Measurements from ENCODE around the gene CCDC78.

CCDC78 gene

DNA sequence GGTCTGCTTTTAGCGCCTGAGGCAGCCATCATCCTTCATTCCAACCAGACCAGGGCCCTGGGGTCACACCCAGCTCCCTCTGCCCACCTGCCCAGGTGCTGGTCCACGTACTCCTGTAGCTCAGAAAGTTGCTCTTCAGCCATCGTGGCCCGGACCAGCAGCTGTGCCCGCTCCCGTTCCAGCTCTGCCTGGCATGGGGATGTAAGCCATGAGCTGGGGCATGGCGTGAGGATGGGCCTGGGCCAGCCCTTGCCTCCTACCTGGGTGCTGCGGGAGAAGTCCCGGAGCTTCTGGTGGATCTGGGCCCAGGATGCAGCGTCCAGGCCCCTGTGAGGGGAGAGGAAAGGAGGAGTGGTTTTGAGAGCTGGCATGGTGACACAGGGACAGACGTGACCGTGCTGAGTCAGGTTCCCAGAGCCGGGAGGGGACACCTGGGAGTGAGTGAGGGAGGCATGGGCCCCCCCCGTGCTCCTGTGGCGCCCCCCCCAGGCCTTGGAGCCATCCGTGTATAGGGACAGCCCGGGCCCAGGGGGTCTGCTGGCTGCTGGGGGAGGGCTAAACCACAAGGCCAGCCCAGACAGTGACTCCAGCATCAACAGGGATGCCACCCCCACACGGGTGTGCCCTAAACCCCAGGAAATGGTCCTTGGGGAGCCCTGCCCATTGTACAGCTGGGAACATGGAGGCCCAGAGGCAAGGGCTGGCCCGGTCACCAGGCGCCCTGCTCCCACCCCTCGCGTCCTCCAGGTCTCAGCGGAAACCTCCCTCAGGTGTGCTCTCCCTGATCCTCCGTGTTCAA, 3.2 kb downstream of the CCDC78 start:
- no peak for DNase-seq

DNA sequence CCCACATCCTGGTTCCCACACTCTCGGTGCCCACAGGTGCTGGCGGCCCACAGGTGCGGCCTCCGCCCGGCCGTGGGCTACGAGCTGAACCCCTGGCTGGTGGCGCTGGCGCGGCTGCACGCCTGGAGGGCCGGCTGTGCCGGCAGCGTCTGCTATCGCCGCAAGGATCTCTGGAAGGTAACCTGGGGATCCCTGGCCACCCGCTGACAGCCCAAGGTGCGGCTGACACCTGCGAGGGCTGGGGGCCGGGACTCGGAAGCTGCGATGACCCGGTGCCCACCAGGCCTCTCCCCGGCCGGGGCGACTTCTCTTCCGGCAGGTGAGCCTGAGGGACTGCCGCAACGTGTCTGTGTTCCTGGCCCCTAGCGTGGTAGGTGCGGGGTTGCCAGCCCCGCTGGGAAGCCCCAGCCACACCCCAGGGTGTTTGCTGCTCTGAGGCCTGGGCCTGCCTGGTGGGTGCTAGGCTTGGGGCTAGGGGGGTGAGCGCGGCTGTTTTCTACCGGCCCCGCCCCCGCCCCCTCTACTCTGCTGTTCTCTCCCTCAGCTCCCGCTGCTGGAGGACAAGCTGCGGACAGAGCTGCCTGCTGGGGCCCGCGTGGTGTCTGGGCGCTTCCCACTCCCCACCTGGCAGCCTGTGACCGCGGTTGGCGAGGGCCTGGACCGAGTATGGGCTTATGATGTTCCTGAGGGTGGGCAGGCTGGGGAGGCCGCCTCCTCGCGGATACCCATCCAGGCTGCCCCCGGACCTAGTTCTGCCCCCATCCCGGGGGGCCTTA, 4.3 kb downstream of the CCDC78 start:
- no peak for DNase-seq

DNA sequence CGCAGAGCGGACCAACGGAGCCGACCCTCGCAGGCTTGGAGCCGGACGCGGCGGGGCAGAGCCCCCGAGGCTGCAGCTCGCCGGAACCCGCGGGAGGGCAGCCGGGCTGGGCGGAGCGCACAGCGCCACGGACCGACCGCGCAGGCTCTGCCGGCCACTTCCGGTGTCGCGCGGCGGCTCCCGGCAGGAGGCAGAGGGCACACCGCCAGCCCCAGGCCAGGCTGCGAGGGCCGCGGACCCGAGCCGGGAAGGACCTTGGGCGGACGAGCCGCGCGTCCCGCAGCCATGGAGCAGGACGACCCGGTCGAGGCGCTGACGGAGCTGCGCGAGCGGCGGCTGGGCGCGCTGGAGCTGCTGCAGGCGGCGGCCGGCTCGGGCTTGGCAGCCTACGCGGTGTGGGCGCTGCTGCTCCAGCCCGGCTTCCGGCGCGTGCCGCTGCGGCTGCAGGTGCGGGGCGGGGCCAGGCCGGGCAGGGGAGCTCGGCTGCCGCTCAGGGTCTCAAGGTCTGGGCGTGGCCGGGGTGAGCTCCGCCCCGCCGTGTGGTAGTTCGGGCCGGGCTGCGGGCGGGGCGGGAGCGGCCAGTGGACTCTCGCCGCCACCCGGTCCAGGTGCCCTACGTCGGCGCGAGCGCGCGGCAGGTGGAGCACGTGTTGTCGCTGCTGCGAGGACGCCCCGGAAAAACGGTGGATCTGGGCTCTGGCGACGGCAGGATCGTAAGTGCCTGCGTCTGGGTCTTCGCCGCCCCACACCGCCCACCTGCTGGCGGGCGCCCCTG, 5.1 kb downstream of the CCDC78 start, which contains the start of gene ANTKMT:
Gene ANTKMT (plus strand): TSS at position 157 of the 775 bp plus-strand sequence. CDS start 129 bp downstream, at position 286.
- DNase-seq: peak; percentile 61

DNA sequence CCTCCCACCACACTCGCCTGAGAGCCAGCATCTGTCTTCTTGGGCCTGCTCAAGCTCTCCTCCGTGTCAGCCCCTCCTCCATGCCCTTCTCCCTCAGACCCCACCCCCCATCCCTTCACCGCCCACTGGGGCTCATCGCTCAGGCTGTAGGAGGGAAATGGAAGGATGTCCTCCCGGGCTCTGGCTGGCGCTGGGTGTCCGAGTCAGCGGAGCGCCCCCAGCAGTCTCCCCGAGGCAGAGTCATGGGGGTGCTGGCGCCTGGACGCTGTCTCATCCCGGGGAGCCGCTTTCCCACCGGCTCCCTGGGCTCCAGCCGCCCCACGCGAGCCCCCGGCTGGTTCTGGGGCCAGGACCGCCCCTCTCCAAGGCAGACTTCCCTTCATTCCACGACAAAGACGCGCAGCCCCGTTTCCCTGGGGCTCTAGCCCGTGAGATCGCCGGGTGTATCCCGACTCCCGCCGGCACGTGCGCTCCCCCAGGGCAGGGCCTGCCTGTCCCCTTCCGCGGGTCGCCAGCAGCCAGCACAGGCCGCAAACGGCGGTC, 5.7 kb downstream of the CCDC78 start:
- DNase-seq: peak; percentile 82

DNA sequence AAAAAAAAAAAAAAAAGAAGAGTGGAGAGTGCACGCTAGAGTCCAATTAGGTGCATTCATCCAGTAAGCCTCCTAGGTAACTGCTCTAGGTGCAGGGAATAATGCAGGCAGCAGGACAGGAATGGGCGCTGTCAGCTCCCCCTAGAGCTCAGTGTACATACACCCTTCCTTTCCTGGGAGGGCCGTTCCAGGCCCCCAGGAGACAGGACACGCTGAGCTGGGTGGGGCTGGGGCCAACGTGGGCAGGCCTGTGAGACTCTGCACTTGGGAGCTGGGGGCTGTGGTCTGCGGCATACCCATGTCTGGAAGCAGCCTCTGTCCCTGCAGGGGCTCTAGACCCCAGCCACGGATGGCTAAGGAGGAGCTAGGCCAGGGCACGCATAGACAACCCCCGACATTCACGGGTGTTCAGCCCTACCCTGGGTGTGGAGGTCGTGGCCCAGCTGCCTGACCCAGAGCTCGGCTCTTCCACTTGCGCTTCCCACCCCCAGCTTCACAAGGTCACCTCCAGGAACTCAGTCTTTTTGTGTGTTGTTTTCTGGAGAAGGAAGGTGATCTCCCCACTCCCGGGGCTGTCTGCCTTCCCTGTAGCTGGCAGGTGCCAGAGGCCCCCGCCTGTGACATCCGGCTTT, 6.3 kb downstream of the CCDC78 start:
- no peak for DNase-seq

DNA sequence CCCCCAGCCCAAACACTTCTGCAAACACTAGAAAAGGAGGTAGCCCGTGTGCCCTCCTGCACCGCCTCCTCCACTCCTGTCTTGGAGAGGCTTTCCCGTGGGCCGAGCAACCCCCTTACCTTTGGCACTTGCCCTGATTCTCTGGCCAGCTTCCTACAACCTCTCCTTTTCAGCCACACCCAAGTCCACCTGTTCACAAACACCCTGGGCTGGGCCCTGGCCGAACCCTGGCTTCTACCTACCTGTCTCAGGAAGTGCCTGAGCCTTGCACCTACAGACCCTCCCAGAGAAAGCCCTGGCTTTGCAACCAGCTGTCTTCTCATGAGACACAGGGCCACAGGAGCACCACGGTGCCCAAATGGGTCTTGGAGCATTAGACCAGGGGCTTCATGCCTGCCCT, 7.3 kb downstream of the CCDC78 start:
- DNase-seq: no peak

DNA sequence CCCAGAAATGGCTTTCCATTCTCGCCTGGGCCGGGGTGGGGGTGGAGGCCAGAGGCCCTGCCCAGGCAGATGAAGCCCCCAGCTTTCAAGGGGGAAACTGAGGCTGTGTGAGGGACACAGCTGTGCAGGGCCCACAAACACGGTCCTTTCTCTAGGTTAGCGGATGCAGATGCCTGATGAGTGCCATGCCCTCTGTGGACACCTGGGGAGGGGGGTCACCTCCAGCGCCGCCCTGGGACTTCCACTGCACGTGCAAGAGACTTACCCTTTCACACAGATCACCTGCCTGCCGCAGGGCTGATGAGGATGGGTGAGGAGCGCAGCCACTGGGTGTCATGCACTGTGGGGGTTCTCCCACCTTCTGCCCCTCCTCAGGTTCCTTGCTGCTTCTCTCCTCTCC, 7.9 kb downstream of the CCDC78 start:
- DNase-seq: no peak

DNA sequence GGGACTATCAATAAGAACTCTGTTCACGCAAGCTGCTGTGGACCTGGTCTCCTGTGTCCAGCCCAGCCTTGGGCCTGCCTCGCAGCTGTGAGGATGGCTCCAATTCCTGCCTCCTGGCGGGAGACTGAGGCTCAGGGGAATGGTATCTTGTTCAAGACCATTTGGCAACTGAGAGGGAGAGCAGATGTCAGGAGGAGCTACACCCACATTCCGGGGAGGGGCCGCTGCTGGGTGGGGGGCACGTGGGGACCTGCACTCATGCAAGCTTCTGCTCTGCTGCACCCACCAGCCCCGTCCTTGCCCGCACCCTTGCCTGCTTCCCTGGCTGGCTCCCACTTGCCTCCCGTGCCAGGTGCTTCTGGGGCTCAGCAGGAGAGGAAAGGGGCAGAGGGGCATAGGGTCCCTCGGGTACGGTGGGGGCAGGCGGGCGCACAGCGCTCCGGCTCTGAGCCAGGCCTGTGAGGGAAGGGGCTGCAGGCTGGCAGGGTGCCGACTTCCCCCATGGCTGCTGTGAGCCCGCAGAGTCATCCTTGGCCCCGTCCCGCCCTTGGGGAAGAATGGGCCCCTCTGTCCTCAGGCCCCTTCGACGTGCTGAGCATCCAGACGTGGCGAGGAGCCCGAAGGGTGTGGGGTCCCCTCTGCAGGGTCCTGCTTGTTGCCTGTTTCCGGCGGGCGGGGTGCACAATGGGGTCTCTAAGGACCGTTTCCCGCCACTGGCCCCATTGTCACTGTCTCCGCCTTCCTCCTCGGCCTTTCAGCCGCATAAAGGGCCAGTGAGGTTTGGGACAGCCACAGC, 8.6 kb downstream of the CCDC78 start:
- no peak for DNase-seq

DNA sequence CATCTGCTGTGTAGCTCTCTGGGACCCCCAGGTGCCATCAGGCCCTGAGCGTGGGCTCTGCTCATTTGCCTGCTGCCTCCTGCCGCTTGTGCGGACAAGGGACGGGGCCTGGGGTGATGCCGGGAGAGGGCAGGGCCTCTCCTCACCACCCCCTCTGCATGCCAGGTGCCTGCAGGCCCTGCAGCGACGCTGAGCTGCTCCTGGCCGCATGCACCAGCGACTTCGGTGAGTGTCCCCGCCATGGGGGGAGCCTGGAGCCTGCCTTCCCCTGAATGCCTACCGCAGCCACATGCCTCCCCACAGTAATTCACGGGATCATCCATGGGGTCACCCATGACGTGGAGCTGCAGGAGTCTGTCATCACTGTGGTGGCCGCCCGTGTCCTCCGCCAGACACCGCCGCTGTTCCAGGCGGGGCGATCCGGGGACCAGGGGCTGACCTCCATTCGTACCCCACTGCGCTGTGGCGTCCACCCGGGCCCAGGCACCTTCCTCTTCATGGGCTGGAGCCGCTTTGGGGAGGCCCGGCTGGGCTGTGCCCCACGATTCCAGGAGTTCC, 9.4 kb downstream of the CCDC78 start:
- DNase-seq: no peak

DNA sequence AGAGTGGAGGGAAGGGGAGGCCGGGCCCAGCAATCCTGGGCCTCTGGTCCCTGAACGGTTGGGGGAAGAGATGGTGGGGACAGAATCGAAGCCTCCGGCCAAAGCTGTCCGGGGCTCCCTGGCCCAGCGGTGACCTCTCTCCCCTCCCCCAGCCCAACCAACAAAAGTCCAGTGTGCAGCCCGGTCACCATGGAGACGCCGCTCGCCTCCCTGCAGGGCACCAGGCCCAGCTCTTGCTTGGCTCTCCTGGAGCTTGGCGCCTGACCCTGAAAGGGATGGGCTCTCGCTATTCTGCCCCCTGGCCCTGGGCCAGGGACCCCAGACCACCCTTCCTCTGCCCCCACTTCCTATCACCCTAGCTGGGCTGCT, 10.1 kb downstream of the CCDC78 start:
- no peak for DNase-seq

DNA sequence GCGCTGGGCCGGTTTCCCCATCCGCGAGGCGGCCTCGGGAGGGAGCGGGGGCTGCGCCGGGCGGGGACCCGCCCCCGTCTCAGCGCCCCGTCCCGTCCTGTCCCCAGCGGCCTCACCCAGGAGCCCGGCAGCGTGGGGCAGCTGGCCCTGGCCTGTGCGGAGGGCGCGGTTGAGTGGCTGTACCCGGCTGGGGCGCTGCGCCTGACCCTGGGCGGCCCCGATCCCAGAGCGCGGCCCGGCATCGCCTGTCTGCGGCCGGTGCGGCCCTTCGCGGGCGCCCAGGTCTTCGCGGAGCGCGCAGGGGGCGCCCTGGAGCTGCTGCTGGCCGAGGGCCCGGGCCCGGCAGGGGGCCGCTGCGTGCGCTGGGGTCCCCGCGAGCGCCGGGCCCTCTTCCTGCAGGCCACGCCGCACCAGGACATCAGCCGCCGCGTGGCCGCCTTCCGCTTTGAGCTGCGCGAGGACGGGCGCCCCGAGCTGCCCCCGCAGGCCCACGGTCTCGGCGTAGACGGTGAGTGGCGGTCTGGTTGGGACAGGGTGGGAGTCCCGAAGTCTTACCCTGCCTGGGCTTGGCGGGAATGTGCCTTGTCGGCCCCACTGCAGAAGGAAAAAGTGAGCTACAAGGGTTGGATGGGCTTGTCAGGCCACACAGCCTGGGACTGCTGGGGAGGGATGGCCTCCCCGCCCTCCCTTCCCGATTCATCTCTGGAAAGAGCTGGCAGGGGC, 10.6 kb downstream of the CCDC78 start:
- DNase-seq: no peak

DNA sequence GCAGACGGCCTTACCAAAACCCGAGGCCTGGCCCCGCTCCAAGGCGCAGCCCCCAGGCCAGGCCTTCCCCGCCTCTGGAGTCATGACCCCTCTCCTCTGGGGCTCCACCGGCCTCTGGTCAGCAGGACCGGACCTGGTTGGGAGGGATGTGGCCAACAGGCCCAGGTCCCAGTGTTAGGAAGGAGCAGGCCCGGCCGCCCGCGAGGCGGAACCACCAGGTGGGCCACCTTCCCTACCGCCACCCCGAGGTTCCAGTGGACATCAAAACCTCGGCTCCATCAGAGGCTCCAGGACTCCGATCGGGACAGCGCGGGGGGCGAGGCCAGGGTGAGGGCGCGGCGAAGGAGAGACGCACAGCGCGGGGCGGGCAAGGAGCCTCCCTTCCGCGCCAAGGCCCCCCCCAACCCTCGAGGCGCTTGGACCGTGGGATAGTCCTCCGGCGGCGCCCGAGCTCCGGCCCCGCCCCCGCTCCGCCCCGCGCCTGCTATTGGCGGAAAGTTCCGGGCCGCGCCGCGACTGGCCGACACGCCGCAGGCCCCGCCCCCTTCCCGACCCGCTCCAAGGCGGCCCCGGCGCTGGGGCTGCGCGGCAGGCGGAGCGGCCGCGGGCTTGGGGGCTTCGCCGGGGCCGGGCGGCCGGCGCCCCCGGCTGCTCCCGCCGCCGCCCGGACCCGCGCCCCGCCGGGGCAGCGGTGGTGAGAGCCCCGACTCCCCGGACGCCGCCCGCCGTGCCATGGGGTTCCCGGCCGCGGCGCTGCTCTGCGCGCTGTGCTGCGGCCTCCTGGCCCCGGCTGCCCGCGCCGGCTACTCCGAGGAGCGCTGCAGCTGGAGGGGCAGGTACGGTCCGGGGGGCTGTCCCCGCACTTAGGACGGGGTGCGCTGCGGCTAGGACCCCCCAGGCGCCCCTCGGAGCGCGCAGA, 11.4 kb downstream of the CCDC78 start, which contains the start of gene METRN:
Gene METRN (plus strand): TSS at position 561 of the 919 bp plus-strand sequence. CDS start 172 bp downstream, at position 733.
- DNase-seq: peak; percentile 58

DNA sequence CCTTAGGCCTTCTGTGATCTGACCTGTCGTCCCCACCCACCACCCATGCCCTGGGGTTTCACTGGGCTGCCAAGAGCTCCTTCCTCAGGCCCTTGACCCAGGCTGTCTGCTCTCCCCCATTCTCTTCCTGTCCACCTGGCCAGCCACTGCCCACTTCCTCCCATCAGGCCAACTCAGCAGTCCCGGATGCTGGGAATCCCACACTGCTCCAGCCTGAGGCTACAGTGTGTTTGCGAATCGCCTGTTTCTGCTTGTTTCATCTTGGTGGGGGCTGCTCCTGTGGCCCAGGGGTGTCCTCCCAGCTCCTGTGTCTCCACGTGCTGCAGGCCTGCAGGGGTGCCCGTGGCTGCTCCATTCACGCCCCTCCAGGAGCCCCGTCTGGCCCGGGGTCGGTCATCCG, 12.2 kb downstream of the CCDC78 start:
- DNase-seq: no peak

DNA sequence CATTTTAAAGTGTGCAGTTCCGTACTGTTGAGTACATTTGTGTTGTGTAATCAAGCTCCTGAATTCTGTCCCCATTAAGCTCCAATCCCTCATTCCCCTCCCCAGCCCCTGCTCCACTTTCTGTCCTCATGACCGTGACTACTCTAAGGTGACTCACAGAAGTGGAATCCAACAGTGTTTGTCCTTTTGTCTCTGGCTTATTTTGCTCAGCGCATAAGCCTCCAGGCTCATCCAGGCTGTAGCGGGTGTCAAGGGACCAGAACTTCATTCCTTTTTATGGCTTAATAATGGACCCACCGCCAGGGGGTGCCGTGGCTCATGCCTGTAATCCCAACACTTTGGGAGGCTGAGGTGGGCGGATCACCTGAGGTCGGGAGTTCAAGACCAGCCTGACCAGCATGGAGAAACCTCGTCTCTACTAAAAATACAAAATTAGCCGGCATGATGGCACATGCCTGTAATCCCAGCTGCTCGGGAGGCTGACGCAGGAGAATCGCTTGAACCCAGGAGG, 13.4 kb downstream of the CCDC78 start:
- DNase-seq: peak; percentile 37

DNA sequence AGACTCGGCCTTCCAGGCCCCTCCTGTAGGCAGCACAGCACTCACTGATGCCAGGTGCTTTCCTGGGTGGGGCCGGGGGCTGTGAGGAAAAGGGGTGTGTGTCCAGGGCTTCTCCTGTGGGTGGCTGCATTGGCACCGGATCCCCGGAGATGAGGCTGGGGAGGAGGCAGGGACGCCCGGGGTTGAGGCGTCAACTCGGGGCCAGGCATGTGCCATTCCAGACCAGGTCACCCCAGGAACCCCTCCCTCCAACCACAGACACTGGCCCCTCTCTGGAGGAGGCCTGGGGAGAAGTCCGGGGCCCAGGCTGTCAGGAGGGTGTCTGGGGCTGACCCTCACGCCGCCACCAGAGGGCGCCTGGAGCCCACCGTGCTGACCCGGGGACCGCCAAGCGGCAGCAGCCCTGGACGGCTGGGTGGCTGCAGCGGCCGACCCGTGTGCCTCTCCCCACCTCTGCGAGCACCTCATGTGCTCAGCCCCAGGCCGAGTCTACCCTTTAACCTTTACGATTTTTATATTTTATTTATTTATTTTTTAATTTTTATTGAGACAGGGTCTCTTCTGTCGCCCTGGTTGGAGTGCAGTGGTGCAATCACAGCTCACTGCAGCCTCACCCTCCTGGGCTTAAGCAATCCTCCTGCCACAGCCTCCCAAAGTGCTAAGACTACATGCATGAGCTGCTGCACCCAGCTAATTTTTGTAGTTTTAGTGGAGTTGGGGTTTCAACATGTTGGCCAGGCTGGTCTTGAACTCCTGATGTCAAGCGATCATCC, 14.5 kb downstream of the CCDC78 start:
- no peak for DNase-seq

DNA sequence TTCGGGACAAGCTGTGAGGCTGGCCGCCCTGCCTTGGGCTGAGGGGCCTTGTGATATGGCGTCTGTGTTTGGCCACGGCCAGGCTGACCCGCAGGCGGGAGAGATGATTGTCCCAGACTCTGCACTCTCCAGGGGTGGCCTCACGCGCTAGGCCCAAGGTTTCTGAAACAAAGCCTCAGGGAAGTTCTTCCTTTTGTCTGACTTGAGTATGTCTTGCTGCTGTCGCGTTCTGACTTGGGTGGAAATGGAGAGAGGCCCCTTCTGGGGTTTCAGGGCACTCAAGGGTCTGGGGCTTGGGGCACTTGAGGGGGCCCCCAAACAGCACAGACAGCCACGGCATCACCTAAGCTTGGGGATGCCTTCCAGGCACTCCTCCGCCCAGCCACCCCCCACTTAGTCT, 15.2 kb downstream of the CCDC78 start:
- DNase-seq: no peak

DNA sequence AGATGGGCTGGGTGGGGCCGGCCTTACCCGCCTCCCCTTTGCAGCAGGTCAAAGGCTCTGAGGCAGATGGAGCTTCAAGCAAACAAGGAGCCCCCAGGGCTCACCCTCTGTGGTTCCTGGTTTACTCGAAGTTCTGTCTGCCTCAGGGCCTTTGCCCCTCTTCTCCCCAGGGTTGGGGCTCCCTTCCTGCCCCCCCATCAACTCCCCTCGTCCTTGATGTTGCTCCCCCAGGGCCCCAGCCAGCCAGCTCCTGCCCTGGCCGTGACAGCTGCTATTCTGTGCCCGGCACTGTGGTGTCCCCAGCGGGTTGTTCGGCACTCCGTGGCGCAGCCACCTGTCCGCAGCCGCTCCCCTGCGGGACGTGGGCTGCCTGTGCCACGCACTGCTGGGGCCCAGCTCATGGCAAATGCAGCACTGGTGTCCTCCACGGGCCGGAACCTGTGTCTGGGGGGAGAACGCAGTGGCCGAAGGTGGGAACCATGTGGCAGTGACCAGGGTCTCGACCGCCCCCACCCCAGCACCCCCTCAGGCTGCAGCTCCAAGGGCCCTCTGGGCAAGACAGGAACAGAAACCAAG, 15.7 kb downstream of the CCDC78 start:
- DNase-seq: no peak
